Osteoblast (primary cell): Measurements from ENCODE around the gene ABRAXAS1. TPM values are rescaled to one million over a fixed set of nuclear protein-coding genes. Genes with fewer than 3 reads are reported as not detected.

Experiments used
- DNase-seq: peaks from one replicate; pipeline ENCODE4 v3.0.0; 2011; ENCODE audit warnings: low spot score, mixed read lengths; ENCODE audit not compliant: insufficient read length; ENCODE audit errors: missing footprints
- H2AFZ ChIP-seq: 2 replicates; pipeline ENCODE4 v1.6.0; 2011; ENCODE audit warnings: mild to moderate bottlenecking, low read length
- H3K27ac ChIP-seq: 2 replicates; pipeline ENCODE4 v1.5.1; 2011; ENCODE audit warnings: mild to moderate bottlenecking, low read depth, low read length, moderate library complexity
- H3K27me3 ChIP-seq: 2 replicates; pipeline ENCODE4 v1.6.0; 2012; ENCODE audit warnings: mild to moderate bottlenecking, control low read depth, inconsistent platforms, low read length, moderate library complexity; ENCODE audit not compliant: insufficient read depth
- H3K36me3 ChIP-seq: 2 replicates; pipeline ENCODE4 v1.5.1; 2011; ENCODE audit warnings: mild to moderate bottlenecking, low read length, control low read depth, moderate library complexity; ENCODE audit not compliant: insufficient read depth
- H3K4me1 ChIP-seq: 2 replicates; pipeline ENCODE4 v1.5.1; 2011; ENCODE audit warnings: mild to moderate bottlenecking, low read length, control low read depth, moderate library complexity; ENCODE audit not compliant: insufficient read depth
- H3K4me2 ChIP-seq: 2 replicates; pipeline ENCODE4 v1.6.0; 2011; ENCODE audit warnings: mild to moderate bottlenecking, low read length; ENCODE audit not compliant: insufficient read depth
- H3K4me3 ChIP-seq: fragments of 200-600 bp; sonication (generic); 3 replicates; pipeline ENCODE4 v1.5.1; 2012; ENCODE audit warnings: mild to moderate bottlenecking, low read length, inconsistent platforms; ENCODE audit not compliant: insufficient read depth
- H3K79me2 ChIP-seq: 2 replicates; pipeline ENCODE4 v1.6.0; 2012; ENCODE audit warnings: mild to moderate bottlenecking, low read length, control low read depth, inconsistent platforms; ENCODE audit not compliant: insufficient read depth
- H3K9me3 ChIP-seq: 2 replicates; pipeline ENCODE4 v1.5.1; 2011; ENCODE audit warnings: low read depth, low read length, control low read depth
- H4K20me1 ChIP-seq: 2 replicates; pipeline ENCODE4 v1.6.0; 2012; ENCODE audit warnings: mild to moderate bottlenecking, low read length, control low read depth; ENCODE audit not compliant: insufficient read depth
- CTCF ChIP-seq: IDR thresholded peaks from 2 replicates; pipeline ENCODE4 v1.5.1; 2011; ENCODE audit warnings: mild to moderate bottlenecking, low read depth, low read length, moderate library complexity; ENCODE audit errors: extremely low read depth
- total RNA-seq: library from RNA; depleted of rRNA; stranded (reverse); fragments of >200 nt; gene quantifications from 2 replicates; pipeline ENCODE4 v1.2.3, GENCODE V29; 2012

The ABRAXAS1 gene
- total RNA-seq, 1 donor, result 17.4 TPM

GRCh38 chr4:83440899-83441298 is 44.0 kb downstream of the ABRAXAS1 start:
- H3K9me3 ChIP-seq, result no peaks in the 10 kb centered on the region
- no peak overlapping the region for H3K4me3 ChIP-seq
- H3K27me3 ChIP-seq, result no peaks in the 10 kb centered on the region
- H3K27ac ChIP-seq, result no peak overlapping the region
- no peaks in the 10 kb centered on the region for H3K79me2 ChIP-seq
- no peaks in the 10 kb centered on the region for H4K20me1 ChIP-seq
- no peaks in the 10 kb centered on the region for H3K4me1 ChIP-seq
- H3K36me3 ChIP-seq, result peaks cover 14% of the 10 kb centered on the region
- H3K4me2 ChIP-seq, result no peak overlapping the region
- no peak overlapping the region for H2AFZ ChIP-seq
- TF ChIP-seq CTCF, result no peak
- no peak for DNase-seq

GRCh38 chr4:83440148-83440814 is 44.6 kb downstream of the ABRAXAS1 start:
- H3K79me2 ChIP-seq, result no peaks in the 10 kb centered on the region
- DNase-seq, result no peak
- H2AFZ ChIP-seq, result no peak overlapping the region
- H3K4me3 ChIP-seq, result no peak overlapping the region
- no peaks in the 10 kb centered on the region for H3K9me3 ChIP-seq
- H3K36me3 ChIP-seq, result peaks cover 14% of the 10 kb centered on the region
- H3K27me3 ChIP-seq, result no peaks in the 10 kb centered on the region
- H3K4me1 ChIP-seq, result no peaks in the 10 kb centered on the region
- H3K27ac ChIP-seq, result no peak overlapping the region
- TF ChIP-seq CTCF, result no peak
- no peak overlapping the region for H3K4me2 ChIP-seq
- H4K20me1 ChIP-seq, result no peaks in the 10 kb centered on the region

- H3K27me3 ChIP-seq, result no peaks in the 10 kb centered on the region
- no peak overlapping the region for H3K4me3 ChIP-seq
- no peaks in the 10 kb centered on the region for H3K4me1 ChIP-seq
- no peak overlapping the region for H2AFZ ChIP-seq
- H3K4me2 ChIP-seq, result no peak overlapping the region
- no peaks in the 10 kb centered on the region for H3K79me2 ChIP-seq
- no peak for TF ChIP-seq CTCF
- H3K36me3 ChIP-seq, result peaks cover 14% of the 10 kb centered on the region
- DNase-seq, result no peak
- H3K9me3 ChIP-seq, result no peaks in the 10 kb centered on the region
- H3K27ac ChIP-seq, result no peak overlapping the region
- H4K20me1 ChIP-seq, result no peaks in the 10 kb centered on the region
Observed at GRCh38 chr4:83438719-83439118, 46.2 kb downstream of the ABRAXAS1 start.

GRCh38 chr4:83436680-83437079 is 48.2 kb downstream of the ABRAXAS1 start:
- Histone ChIP-seq H3K4me1 (no peaks in the 10 kb centered on the region), H3K4me3 (no peak overlapping the region), H3K4me2 (no peak overlapping the region), H4K20me1 (no peaks in the 10 kb centered on the region), H3K9me3 (no peaks in the 10 kb centered on the region), H3K27ac (no peak overlapping the region), H3K36me3 (peaks cover 15% of the 10 kb centered on the region), H3K27me3 (no peaks in the 10 kb centered on the region), H2AFZ (no peak overlapping the region), H3K79me2 (no peaks in the 10 kb centered on the region)
- DNase-seq, result no peak
- TF ChIP-seq CTCF, result no peak
